OCI-LY3 (cell line): ENCODE measurements around the gene CAMKK1.

ENCODE experiments used
- H2AFZ ChIP-seq: fragments of 200-600, 300-600 bp; shearing (Covaris generic); 2 replicates; pipeline ENCODE4 v1.6.0; 2014; ENCODE audit warnings: antibody characterized with exemption, low read depth, low read length
- H3K27ac ChIP-seq: fragments of 200-600, 300-600 bp; sonication (generic); 2 replicates; pipeline ENCODE4 v1.5.1; 2014; ENCODE audit warnings: mild to moderate bottlenecking, low read length, moderate library complexity, mixed read lengths
- H3K27me3 ChIP-seq: fragments of 200-600, 300-600 bp; sonication (generic); 2 replicates; pipeline ENCODE4 v1.6.1; 2014; ENCODE audit warnings: low read depth, low read length, mixed read lengths
- H3K36me3 ChIP-seq: fragments of 200-600, 300-600 bp; sonication (generic); replicated peaks from 2 replicates; pipeline ENCODE3; 2014; ENCODE audit warnings: low read depth, low read length, mixed read lengths
- H3K4me1 ChIP-seq: fragments of 300-600, 200-600 bp; sonication (generic); 2 replicates; pipeline ENCODE4 v1.6.1; 2014; ENCODE audit warnings: low read length, mixed read lengths
- H3K4me2 ChIP-seq: fragments of 200-600, 300-600 bp; sonication (generic); 2 replicates; pipeline ENCODE4 v1.6.1; 2014; ENCODE audit warnings: low read length, mixed read lengths
- H3K4me3 ChIP-seq: fragments of 300-600, 200-600 bp; sonication (generic); 2 replicates; pipeline ENCODE4 v1.5.1; 2014; ENCODE audit warnings: antibody characterized with exemption, mild to moderate bottlenecking, low read length, moderate library complexity
- H3K79me2 ChIP-seq: fragments of 300-600, 200-600 bp; shearing (Covaris generic); 2 replicates; pipeline ENCODE4 v1.6.1; 2014; ENCODE audit warnings: mild to moderate bottlenecking, low read length, mixed read lengths
- H3K9ac ChIP-seq: fragments of 300-600, 200-600 bp; shearing (Covaris generic); 2 replicates; pipeline ENCODE4 v1.6.0; 2014; ENCODE audit warnings: mild to moderate bottlenecking, low read length, moderate library complexity
- H3K9me3 ChIP-seq: fragments of 200-600, 300-600 bp; shearing (Covaris generic); 2 replicates; pipeline ENCODE4 v1.6.1; 2014; ENCODE audit warnings: low read length, mixed read lengths; ENCODE audit not compliant: insufficient read depth
- H4K20me1 ChIP-seq: fragments of 200-600, 300-600 bp; sonication (generic); 2 replicates; pipeline ENCODE4 v1.6.1; 2016; ENCODE audit warnings: low read length, mixed read lengths; ENCODE audit not compliant: insufficient read depth
- CTCF ChIP-seq: fragments of 200-600, 300-600 bp; sonication (generic); IDR thresholded peaks from 2 replicates; pipeline ENCODE4 v1.5.1; 2014; ENCODE audit warnings: antibody characterized with exemption, low read length, low read depth
- EZH2phosphoT487 ChIP-seq: fragments of 200-600 bp; shearing (Covaris generic); IDR thresholded peaks from 2 replicates; pipeline ENCODE4 v1.6.1; 2018; ENCODE audit warnings: antibody characterized with exemption, mixed run types, low read depth

The CAMKK1 gene

DNA sequence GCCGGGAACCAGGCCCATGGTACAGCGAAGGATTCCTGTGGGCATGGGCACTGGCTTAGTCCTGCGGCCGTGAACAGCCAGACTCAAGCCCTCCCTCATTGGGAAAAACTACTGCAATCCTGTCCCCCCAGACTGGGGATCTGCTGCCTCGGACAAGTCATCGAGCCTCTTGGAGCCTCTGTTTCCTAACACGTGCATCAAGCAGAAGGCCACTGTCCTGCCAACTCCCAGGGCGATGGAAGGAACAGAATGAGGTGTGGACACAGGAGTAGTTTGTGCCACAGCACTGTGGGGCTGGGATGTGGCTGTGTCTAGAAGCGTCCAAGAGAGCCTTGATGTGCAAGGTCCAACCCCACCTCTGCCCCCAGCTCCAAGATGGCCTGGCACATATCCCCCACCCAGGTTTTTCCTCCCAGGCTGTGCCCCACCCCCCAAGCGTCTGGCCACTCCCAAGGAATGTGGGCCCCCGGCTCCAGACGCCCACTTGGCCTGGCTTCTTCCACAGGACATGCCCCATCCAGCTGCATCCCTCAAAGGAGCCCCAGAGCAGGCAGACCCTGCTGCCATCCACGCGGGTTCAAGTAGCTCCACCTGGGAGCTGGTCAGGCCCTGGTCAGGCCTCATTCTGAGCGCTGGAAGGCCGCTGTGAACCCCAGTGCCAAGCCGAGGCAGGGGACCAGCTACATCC lies 3.4 kb downstream of the CAMKK1 start:
- no peak overlapping the region for H3K4me3 ChIP-seq

GRCh38 chr17:3888343-3889171 lies 4.3 kb downstream of the CAMKK1 start:
- Histone ChIP-seq H3K4me2 (no peak overlapping the region), H3K4me3 (no peak overlapping the region), H3K9ac (no peak overlapping the region), H3K79me2 (no peaks in the 10 kb centered on the region), H3K9me3 (no peaks in the 10 kb centered on the region), H4K20me1 (no peaks in the 10 kb centered on the region), H3K36me3 (no peaks in the 10 kb centered on the region), H3K27me3 (peaks cover 18% of the 10 kb centered on the region), H3K27ac (no peak overlapping the region), H3K4me1 (peaks cover 28% of the 10 kb centered on the region), H2AFZ (no peak overlapping the region)
- TF ChIP-seq CTCF (no peak), EZH2phosphoT487 (no peak)

More for the DNA sequence above, 3.4 kb downstream of the CAMKK1 start:
- Histone ChIP-seq H3K4me2 (no peak overlapping the region; the same call in 1 of the 2 replicates), H2AFZ (no peak overlapping the region), H3K4me1 (peaks cover 31% of the 10 kb centered on the region), H3K27me3 (peaks cover 18% of the 10 kb centered on the region), H3K9me3 (no peaks in the 10 kb centered on the region), H3K9ac (no peak overlapping the region), H3K79me2 (no peaks in the 10 kb centered on the region), H3K36me3 (no peaks in the 10 kb centered on the region), H3K27ac (no peak overlapping the region), H4K20me1 (no peaks in the 10 kb centered on the region)
- no peak for TF ChIP-seq EZH2phosphoT487
- no peak for TF ChIP-seq CTCF

DNA sequence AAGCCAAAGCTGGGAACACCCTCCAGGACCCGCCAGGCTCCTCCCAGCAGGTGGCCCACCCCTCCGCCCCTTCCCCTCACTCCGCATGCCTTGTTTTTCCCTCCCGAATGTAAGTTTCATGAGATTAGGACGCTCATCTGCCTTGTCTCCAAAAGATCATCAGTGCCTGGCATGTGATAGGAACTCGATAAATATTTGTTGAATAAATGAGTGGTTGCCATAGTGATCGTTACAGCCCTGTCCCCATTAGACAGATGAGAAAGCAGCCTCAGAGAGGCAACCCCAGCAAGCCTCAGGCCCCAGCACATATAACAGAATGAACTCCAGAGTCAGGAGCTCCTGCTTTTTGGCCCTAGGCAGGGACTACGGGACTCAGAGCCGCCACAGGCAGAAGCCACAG lies 5.0 kb downstream of the CAMKK1 start:
- H3K4me2 ChIP-seq: no peak overlapping the region

More for the DNA sequence above, 5.0 kb downstream of the CAMKK1 start:
- Histone ChIP-seq H3K27me3 (peaks cover 18% of the 10 kb centered on the region), H3K9me3 (no peaks in the 10 kb centered on the region), H3K27ac (no peak overlapping the region), H3K4me3 (no peak overlapping the region), H3K9ac (no peak overlapping the region), H4K20me1 (no peaks in the 10 kb centered on the region), H3K79me2 (no peaks in the 10 kb centered on the region), H3K36me3 (no peaks in the 10 kb centered on the region), H3K4me1 (peaks cover 26% of the 10 kb centered on the region), H2AFZ (no peak overlapping the region)
- TF ChIP-seq CTCF (no peak), EZH2phosphoT487 (no peak)
